Measurements from ENCODE around the gene SPO11. TPM values are rescaled to one million over a fixed set of nuclear protein-coding genes. Genes with fewer than 3 reads are reported as not detected.

Gene SPO11
- total RNA-seq, 4 donors from 2014 or later = not detected

GRCh38 chr20:57332105-57333089 lies 2.8 kb downstream of the SPO11 start:
- intact Hi-C loops (cut with DNase I) = no loop called here
- H3K36me3 ChIP-seq = no peaks in the 10 kb centered on the region
- DNase-seq = peak; percentile 36
- H3K27me3 ChIP-seq = no peaks in the 10 kb centered on the region
- H3K27ac ChIP-seq = peak overlapping the region; percentile 76 to 97 (median 83)
- TF ChIP-seq, protein P1, sequence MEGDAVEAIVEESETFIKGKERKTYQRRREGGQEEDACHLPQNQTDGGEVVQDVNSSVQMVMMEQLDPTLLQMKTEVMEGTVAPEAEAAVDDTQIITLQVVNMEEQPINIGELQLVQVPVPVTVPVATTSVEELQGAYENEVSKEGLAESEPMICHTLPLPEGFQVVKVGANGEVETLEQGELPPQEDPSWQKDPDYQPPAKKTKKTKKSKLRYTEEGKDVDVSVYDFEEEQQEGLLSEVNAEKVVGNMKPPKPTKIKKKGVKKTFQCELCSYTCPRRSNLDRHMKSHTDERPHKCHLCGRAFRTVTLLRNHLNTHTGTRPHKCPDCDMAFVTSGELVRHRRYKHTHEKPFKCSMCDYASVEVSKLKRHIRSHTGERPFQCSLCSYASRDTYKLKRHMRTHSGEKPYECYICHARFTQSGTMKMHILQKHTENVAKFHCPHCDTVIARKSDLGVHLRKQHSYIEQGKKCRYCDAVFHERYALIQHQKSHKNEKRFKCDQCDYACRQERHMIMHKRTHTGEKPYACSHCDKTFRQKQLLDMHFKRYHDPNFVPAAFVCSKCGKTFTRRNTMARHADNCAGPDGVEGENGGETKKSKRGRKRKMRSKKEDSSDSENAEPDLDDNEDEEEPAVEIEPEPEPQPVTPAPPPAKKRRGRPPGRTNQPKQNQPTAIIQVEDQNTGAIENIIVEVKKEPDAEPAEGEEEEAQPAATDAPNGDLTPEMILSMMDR (IDR thresholded peaks at IDR 0.05) = peak in 5 of 6 experiments; percentile 10 to 85 (median 73)
- no peak for TF ChIP-seq POLR2A (IDR thresholded peaks at IDR 0.05)
- no peak overlapping the region for H3K4me3 ChIP-seq (replicated peaks in 1 of 3)
- H3K9me3 ChIP-seq = no peaks in the 10 kb centered on the region
- H3K4me1 ChIP-seq = peaks cover 24 to 39% of the 10 kb centered on the region in 2 donors
- 34 to 39% methylated on average over 1 of the region's 1 CpG for WGBS, 2 donors

GRCh38 chr20:57335392-57335791 lies 5.8 kb downstream of the SPO11 start:
- H3K9me3 ChIP-seq = no peaks in the 10 kb centered on the region
- intact Hi-C loops (cut with DNase I) = no loop called here

GRCh38 chr20:57341663-57342062 lies 12.1 kb downstream of the SPO11 start:
- no peaks in the 10 kb centered on the region for H3K36me3 ChIP-seq
- no peak overlapping the region for H3K27ac ChIP-seq
- 76 to 82% methylated on average over 2 of the region's 2 CpGs for WGBS, 2 donors
- no peak overlapping the region for H3K4me3 ChIP-seq (replicated peaks in 1 of 3)
- TF ChIP-seq, protein P1 (IDR thresholded peaks at IDR 0.05) = no peak
- no peak for TF ChIP-seq POLR2A (IDR thresholded peaks at IDR 0.05)
- H3K4me1 ChIP-seq = no peaks in the 10 kb centered on the region
- intact Hi-C loops (cut with DNase I) = no loop called here
- H3K27me3 ChIP-seq = no peaks in the 10 kb centered on the region
- H3K9me3 ChIP-seq = no peaks in the 10 kb centered on the region
- no peak for DNase-seq

More at GRCh38 chr20:57335392-57335791, 5.8 kb downstream of the SPO11 start:
- Histone ChIP-seq H3K27me3 (no peaks in the 10 kb centered on the region), H3K36me3 (no peaks in the 10 kb centered on the region), H3K4me3 (replicated peaks in 1 of 3) (no peak overlapping the region), H3K4me1 (peaks cover 12 to 19% of the 10 kb centered on the region in 2 donors), H3K27ac (no peak overlapping the region)
- 79 to 81% methylated on average over 2 of the region's 2 CpGs for WGBS, 2 donors
- no peak for TF ChIP-seq POLR2A (IDR thresholded peaks at IDR 0.05)
- TF ChIP-seq, protein P1 (IDR thresholded peaks at IDR 0.05) = peak in 3 of 6 experiments; percentile 26 to 53 (median 53)
- no peak for DNase-seq

- intact Hi-C loops (cut with DNase I) = no loop called here
Measured at GRCh38 chr20:57342829-57343228, 13.2 kb downstream of the SPO11 start.

More at GRCh38 chr20:57342829-57343228, 13.2 kb downstream of the SPO11 start:
- no peak overlapping the region for H3K4me3 ChIP-seq (replicated peaks in 1 of 3)
- H3K27ac ChIP-seq = no peak overlapping the region
- 58 to 61% methylated on average over 2 of the region's 2 CpGs for WGBS, 2 donors
- H3K36me3 ChIP-seq = no peaks in the 10 kb centered on the region
- H3K9me3 ChIP-seq = no peaks in the 10 kb centered on the region
- no peak for DNase-seq
- TF ChIP-seq, protein P1 (IDR thresholded peaks at IDR 0.05) = no peak
- TF ChIP-seq POLR2A (IDR thresholded peaks at IDR 0.05) = no peak
- no peaks in the 10 kb centered on the region for H3K27me3 ChIP-seq
- no peaks in the 10 kb centered on the region for H3K4me1 ChIP-seq
